ENCODE measurements around the gene RNF115.

GRCh38 chr1:145702826-145703225, 121.1 kb downstream of the RNF115 start:
- TF ChIP-seq CTCF (IDR thresholded peaks at IDR 0.05; ENCODE audit: insufficient read depth, low read depth, low read length) = no peak
- no peak for TF ChIP-seq EZH2 (IDR thresholded peaks at IDR 0.05; ENCODE audit: insufficient read depth, low read length)

Data from astrocyte (in vitro differentiated cells and primary cell).